Psoas muscle (tissue), 8 donors: ENCODE results near the gene CYRIA. TPM values are rescaled to one million over a fixed set of nuclear protein-coding genes. Genes with fewer than 3 reads are reported as not detected.

Experiments
- ATAC-seq, 4 donors: fragments of 200-7000 bp; cut with Tn5 transposase; one replicate each; pipeline ENCODE4 v1.9.1; 2020; ENCODE audit warnings: moderate library complexity in 3 of 4, mild to moderate bottlenecking in 2 of 4
- DNase-seq, 2 donors: peaks; one replicate each; pipeline ENCODE4 v3.0.0-alpha.2; 2020
- H3K27ac ChIP-seq: fragments of 200-600 bp; one replicate; pipeline ENCODE4 v1.8.0; 2022
- H3K27me3 ChIP-seq, 3 donors: fragments of 200-600 bp in 1 of 3; one replicate each; pipeline versions ENCODE4 v1.6.1 to v1.8.0; 2013 to 2022; ENCODE audit warnings: low read length in 2 of 3, mild to moderate bottlenecking in 2 of 3, moderate library complexity in 1 of 3; ENCODE audit not compliant: insufficient read depth in 3 of 3
- H3K36me3 ChIP-seq, 2 donors: fragments of 200-600 bp in 1 of 2; one replicate each; pipeline versions ENCODE4 v1.6.1 to v1.8.0; 2013 to 2022; ENCODE audit warnings: low read depth in 1 of 2, mild to moderate bottlenecking in 1 of 2, moderate library complexity in 1 of 2; ENCODE audit not compliant: insufficient read depth in 1 of 2
- H3K4me1 ChIP-seq: fragments of 200-600 bp; one replicate; pipeline ENCODE4 v1.8.0; 2022
- H3K4me3 ChIP-seq: fragments of 200-600 bp; one replicate; pipeline ENCODE4 v1.8.0; 2022; ENCODE audit warnings: mild to moderate bottlenecking
- H3K9me3 ChIP-seq: fragments of 200-600 bp; one replicate; pipeline ENCODE4 v1.8.0; 2022
- WGBS, 3 donors: extraction: QIAGEN DNeasy Blood & Tissue Kit; methylation state at CpG; one replicate each; pipeline versions ENCODE4 v1.1.6 to v1.1.7; 2013; 5-methylcytosine and 5-hydroxymethylcytosine counted together
- intact Hi-C, 2 donors: fragments of 100-400 bp; cut with DNase I; formaldehyde crosslinking; loops; one replicate each; pipeline versions ENCODE4 v1.11.0 to v1.14.2; 2022
- polyA plus RNA-seq, 3 donors: library from polyadenylated mRNA; stranded (reverse); fragments of 200-250 nt; gene quantifications; one replicate each; pipeline ENCODE4 v1.2.3, GENCODE V29; 2013
- total RNA-seq, 4 donors: library from RNA; stranded (reverse); fragmentation: NEBNext Ultra II Directional in 2 of 4; extraction: Animal tissue kit (Norgen Biotek cat#: 25700) in 2 of 4; gene quantifications; one replicate each; pipeline versions ENCODE4 v1.2.1 to v1.2.4, GENCODE V29; 2021 to 2023
- TF ChIP-seq, protein P1 (sequence below): fragments of 200-600 bp; IDR thresholded peaks from one replicate; pipeline ENCODE4 v1.8.0; 2022; ENCODE audit warnings: antibody characterized with exemption
- donor health status: healthy with polysubstance abuse.
- donor health status: DM: no; HTN: no; CAD: no; lungs with moderate emphysema.
- donor health status: Bipolar disorder and iron deficiency.
- donor health status: healthy.
- donor health status: DM: yes; HTN: yes; CAD: no.
- donor health status: DM: no; HTN: no; CAD: no.
- donor health status: DM: no; HTN: no; CAD: no.
- donor health status: DM: yes; HTN: yes; CAD: no.

CYRIA gene
- total and polyA plus RNA-seq, 7 donors, result 3.8 to 16.8 (median 9.5) TPM

DNA sequence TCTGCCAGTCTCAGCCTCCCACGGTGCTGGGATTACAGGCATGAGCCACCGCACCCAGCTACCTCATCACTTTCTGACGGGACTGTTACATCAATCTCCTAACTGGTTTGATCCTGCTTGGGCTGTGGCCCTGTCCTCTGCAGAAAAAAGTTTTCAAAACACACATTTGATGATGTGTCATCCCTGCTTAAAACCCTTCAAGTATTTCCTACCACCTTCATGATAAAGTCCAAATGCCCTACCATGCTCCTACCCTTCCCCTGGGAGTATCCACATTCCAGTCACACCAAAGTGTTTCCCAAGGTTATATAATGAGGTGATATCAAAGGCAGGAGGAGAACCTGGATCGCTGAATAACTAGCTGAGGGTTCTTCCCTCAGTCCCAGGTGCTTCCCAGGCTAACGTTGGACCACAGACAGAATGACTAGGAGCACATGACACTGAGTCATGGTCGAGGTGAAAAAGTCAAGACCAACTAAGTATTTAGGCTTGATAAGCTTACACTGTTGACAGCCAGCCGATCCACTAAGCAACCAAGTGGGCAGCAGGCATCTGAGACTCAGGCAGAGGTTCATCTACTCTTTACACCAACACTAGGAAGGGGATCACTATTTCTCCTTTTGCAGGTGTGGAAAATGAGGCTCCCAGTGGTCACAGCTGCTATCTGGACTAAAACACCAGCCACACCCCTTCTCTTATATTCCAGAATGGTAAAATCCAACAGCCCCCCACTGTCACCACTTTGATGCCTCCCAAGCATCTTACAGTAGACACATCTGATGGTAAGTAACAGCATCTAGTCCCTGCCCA lies 31.8 kb downstream of the CYRIA start:
- Histone ChIP-seq H3K4me3 (no peak overlapping the region), H3K36me3 (no peaks in the 10 kb centered on the region), H3K27me3 (no peaks in the 10 kb centered on the region), H3K4me1 (peaks cover 71% of the 10 kb centered on the region), H3K27ac (no peak overlapping the region), H3K9me3 (no peaks in the 10 kb centered on the region)
- ATAC-seq, result peak; percentile 44 to 72 (median 60)
- intact Hi-C loops, result loop anchor here in 1 of 2 donors (5.0 kb wide), 1 partner anchor 33 kb away; the partner anchor contains the start of gene CYRIA
- WGBS, 3 donors, result 49 to 77% (median 51%) methylated on average over 7 of the region's 7 CpGs
- TF ChIP-seq, protein P1, sequence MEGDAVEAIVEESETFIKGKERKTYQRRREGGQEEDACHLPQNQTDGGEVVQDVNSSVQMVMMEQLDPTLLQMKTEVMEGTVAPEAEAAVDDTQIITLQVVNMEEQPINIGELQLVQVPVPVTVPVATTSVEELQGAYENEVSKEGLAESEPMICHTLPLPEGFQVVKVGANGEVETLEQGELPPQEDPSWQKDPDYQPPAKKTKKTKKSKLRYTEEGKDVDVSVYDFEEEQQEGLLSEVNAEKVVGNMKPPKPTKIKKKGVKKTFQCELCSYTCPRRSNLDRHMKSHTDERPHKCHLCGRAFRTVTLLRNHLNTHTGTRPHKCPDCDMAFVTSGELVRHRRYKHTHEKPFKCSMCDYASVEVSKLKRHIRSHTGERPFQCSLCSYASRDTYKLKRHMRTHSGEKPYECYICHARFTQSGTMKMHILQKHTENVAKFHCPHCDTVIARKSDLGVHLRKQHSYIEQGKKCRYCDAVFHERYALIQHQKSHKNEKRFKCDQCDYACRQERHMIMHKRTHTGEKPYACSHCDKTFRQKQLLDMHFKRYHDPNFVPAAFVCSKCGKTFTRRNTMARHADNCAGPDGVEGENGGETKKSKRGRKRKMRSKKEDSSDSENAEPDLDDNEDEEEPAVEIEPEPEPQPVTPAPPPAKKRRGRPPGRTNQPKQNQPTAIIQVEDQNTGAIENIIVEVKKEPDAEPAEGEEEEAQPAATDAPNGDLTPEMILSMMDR, result no peak
- no peak for DNase-seq

DNA sequence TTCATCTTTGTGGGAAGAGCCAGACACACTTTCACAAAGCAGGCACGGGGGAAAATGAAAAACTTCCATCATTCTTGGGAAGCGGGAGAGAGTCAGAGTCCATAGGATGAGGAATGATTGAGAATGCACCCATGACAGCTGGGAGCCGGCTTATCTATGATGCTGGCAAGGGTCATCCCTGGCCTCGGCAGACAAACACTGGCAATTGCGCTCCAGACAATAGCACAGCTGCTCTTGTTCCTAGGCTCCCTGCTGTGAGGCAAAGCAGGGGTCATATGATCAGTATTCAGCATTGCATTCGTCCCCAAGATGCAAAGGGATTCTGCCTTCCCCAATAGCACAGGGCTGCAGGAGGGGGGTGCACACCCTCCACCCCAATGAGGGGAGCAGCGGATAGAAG lies 33.0 kb downstream of the CYRIA start:
- Histone ChIP-seq H3K4me1 (peaks cover 80% of the 10 kb centered on the region), H3K4me3 (no peak overlapping the region), H3K9me3 (no peaks in the 10 kb centered on the region), H3K27me3 (no peaks in the 10 kb centered on the region), H3K27ac (no peak overlapping the region), H3K36me3 (no peaks in the 10 kb centered on the region)
- TF ChIP-seq, protein P1, result no peak
- DNase-seq (no peak), ATAC-seq (no peak)
- WGBS, 3 donors, result 57 to 72% (median 69%) methylated on average over 7 of the region's 7 CpGs
- intact Hi-C loops, result loop anchor here in 1 of 2 donors (5.0 kb wide), 1 partner anchor 35 kb away; the partner anchor contains the start of gene CYRIA

DNA sequence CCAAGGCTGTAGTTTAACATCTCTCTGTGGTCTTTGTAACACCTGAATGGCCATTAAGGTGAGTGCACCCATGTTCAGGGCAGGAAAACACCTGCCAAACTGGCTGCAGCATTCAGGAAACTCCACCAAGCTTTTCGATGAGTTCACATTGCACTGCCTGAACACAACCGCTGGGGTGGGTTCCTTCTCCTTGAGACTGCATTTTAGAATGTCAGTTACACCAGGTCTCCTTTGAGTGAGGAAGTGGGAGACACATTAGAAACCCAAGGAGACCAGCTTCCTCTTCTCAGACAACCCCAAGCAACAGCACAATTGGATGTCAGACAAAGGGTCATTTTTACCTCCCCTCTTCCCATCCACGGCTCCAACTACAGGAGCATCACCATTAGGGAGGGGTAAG lies 35.2 kb downstream of the CYRIA start:
- Histone ChIP-seq H3K4me1 (peaks cover 89% of the 10 kb centered on the region), H3K4me3 (no peak overlapping the region), H3K27ac (no peak overlapping the region), H3K36me3 (no peaks in the 10 kb centered on the region), H3K27me3 (no peaks in the 10 kb centered on the region), H3K9me3 (no peaks in the 10 kb centered on the region)
- 78 to 92% (median 82%) methylated on average over 3 of the region's 3 CpGs for WGBS, 3 donors
- DNase-seq (no peak), ATAC-seq (no peak)
- TF ChIP-seq, protein P1, result no peak
- intact Hi-C loops, result loop anchor here in 1 of 2 donors (5.0 kb wide), 1 partner anchor 37 kb away; the partner anchor contains the start of gene CYRIA

DNA sequence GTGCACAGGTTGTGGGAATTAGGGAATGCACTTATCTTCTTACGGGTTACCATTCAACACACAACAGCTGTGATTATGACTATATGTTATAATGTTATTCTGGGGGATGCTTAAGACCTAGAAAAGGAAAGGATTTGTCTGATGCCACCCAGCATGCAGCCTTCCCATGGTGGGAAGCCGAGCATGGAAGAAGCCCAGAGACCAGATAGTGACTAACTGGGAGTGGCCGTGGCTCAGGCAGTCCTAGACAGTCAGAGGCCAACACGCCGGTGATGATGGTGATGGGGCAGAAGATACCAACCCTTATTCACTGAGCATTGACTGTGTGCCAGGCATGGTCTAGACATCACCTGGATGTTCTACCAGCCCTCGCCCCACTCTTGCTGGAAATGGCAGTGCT lies 35.9 kb downstream of the CYRIA start:
- TF ChIP-seq, protein P1, result no peak
- peaks cover 89% of the 10 kb centered on the region for H3K4me1 ChIP-seq
- H3K27ac ChIP-seq, result no peak overlapping the region

More for the DNA sequence above, 35.9 kb downstream of the CYRIA start:
- Histone ChIP-seq H3K9me3 (no peaks in the 10 kb centered on the region), H3K36me3 (no peaks in the 10 kb centered on the region), H3K27me3 (no peaks in the 10 kb centered on the region), H3K4me3 (no peak overlapping the region)
- intact Hi-C loops, result loop anchor here in 1 of 2 donors (5.0 kb wide), 1 partner anchor 38 kb away; the partner anchor contains the start of gene CYRIA
- ATAC-seq (no peak), DNase-seq (no peak)
- 90 to 97% (median 94%) methylated on average over 6 of the region's 6 CpGs for WGBS, 3 donors
